GM18526 (cell line): ENCODE data around the gene DTX3.

Experiments
- POLR2A ChIP-seq: IDR thresholded peaks from 3 replicates; pipeline ENCODE4 v1.6.1; 2011; ENCODE audit not compliant: insufficient read length; ENCODE audit errors: extremely low read depth

The DTX3 gene, protein sequence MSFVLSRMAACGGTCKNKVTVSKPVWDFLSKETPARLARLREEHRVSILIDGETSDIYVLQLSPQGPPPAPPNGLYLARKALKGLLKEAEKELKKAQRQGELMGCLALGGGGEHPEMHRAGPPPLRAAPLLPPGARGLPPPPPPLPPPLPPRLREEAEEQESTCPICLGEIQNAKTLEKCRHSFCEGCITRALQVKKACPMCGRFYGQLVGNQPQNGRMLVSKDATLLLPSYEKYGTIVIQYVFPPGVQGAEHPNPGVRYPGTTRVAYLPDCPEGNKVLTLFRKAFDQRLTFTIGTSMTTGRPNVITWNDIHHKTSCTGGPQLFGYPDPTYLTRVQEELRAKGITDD

DNA sequence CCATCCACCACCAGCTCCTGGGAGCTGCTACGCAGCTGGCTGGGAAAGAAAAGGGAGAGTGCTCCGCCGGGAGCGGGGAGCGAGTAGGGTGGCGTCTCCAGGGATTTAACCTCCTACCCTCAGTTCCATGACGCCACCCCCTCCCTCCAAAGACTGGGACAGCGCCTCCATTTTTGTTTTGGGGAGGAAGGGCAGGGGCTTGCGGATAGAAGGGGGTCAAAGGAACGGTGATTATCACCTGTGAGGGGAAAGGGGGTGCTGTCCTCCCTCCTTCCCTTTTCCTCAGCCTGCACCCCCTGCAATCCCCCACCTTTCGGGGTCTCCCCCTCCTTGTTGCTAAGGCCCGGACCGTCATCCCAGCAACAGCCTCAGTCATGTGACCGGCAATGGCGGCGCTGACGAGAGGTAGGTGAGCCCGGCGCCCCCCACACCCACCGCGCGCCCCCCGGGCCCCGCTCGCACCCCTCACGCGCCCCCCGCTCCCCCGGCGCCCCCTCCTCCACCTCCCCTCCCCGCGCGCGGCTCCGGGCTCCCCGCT, at the start of gene DTX3:
Gene DTX3 (plus strand): TSS at position 371 of the 538 bp plus-strand sequence. CDS start 1,694 bp downstream, outside the sequence.
- no peak for TF ChIP-seq POLR2A

DNA sequence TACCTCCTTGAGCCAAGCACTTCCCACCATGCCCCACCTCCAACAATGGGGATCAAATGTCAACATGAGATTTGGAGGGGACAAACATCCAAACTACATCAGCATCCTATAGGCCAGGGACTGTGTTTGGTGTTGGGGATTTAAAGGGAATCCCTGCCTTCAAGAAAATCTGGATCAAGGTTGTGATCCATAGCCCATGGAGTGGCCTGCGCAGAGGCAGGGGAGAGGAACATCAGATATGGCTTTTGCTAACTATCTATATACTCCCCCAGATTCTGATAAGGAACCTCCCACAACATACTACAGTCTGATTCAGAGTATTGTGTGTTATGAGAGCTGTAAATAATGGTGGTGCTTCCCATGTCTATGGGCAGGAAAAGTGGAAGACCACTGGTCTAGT, 49.7 kb upstream of the DTX3 start:
- TF ChIP-seq POLR2A, result no peak

DNA sequence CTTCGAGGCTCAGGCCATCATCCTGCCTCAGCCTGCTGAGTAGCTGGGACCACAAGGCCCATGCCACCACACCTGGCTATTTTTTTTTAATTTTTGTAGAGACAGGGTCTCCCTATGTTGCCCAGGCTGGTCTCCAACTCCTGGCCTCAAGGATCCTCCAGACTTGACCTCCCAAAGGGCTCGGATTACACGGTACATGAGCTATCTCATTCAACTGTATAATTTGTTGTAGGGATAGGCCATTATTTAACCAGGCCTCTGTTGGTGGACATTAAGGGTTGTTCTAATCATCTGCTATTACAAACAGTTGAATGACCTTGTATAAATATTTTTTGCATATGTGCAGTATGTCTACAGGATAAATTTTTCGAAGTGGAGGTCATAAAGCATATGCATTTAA, 45.8 kb upstream of the DTX3 start:
- no peak for TF ChIP-seq POLR2A

DNA sequence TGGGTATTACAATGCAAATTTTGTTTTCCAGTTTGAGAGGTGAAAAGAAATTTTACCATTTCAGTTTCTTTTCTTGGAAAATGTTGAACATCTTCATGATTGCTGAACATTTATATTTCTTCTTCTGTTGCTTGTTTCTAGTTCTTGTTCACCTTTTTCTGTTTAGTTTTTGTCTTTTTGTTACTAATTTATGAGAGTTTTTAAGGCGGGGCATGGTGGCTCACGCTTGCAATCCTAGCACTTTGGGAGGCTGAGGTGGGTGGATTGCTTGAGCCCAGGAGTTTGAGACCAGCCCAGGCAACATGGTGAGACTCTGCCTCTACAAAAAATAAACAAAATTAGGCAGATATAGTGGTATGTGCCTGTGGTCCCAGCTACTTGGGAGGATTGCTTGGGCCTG, 44.1 kb upstream of the DTX3 start:
- TF ChIP-seq POLR2A, result no peak

DNA sequence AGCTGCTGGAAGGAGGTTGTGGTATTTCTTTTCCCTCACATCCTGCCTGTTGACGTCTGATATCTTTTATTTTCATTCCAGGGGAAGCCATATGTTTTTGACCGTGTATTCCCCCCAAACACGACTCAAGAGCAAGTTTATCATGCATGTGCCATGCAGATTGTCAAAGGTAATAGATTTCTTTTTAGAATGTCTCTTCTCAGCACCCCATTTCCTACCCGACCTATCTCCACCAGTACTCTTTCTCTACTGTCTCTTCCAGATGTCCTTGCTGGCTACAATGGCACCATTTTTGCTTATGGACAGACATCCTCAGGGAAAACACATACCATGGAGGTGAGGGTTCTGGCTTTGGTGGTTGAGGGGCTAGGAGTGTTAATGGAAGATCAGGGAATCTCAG, 41.3 kb upstream of the DTX3 start:
- TF ChIP-seq POLR2A, result no peak

DNA sequence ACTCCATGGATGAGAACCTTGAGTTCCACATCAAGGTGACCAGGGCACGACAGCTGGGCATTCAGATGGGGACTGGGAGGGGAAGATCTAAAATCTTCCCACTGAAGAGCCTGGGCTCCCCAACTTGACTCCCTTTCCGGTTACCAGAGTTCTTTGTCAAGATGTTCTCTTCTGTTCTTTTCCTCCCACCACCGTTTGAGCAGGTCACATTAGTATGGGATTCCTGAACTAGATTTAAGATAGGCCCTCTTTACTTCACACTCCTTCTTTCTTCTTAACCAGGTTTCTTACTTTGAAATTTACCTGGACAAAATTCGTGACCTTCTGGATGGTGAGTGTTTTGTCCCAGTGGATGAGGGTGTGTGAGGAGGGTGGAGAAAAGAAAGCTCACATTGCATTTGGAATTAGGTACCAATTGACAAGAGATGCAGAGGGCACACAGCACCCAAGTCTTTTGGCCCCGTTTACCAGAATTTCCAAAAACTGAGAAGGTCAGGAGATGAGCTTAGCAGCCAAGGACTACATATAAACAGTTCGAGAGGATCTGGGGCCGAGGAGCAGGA, 40.4 kb upstream of the DTX3 start:
- TF ChIP-seq POLR2A, result no peak

DNA sequence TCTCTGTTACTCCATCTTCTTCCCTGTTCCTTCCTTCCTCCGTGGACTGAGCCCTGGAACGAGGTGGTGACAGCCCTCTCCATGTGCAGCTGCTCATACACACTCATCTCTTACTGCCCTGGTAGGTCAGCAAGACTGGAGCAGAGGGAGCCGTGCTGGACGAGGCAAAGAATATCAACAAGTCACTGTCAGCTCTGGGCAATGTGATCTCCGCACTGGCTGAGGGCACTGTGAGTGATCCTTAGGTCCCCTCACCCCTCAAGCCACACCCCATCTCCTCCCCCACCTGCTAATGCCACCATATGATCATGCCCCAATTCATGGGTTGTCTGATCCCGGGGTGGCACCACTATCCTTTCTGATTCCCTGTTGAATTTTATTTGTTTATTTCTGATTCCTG, 35.8 kb upstream of the DTX3 start:
- no peak for TF ChIP-seq POLR2A

DNA sequence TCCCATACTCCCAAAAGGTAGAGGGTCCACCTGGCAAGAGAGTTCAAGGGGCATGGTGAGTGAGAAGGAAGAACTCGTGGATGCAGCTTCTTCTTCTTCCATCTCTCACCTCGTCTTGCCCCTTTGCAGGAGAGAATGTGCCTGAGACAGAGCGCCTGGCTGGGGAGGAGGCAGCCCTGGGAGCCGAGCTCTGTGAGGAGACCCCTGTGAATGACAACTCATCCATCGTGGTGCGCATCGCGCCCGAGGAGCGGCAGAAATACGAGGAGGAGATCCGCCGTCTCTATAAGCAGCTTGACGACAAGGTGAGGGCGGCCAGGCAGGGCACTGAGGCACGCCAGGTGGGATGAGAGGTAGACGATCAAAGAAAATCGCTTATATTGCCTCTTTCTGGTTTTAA, 34.8 kb upstream of the DTX3 start:
- no peak for TF ChIP-seq POLR2A

DNA sequence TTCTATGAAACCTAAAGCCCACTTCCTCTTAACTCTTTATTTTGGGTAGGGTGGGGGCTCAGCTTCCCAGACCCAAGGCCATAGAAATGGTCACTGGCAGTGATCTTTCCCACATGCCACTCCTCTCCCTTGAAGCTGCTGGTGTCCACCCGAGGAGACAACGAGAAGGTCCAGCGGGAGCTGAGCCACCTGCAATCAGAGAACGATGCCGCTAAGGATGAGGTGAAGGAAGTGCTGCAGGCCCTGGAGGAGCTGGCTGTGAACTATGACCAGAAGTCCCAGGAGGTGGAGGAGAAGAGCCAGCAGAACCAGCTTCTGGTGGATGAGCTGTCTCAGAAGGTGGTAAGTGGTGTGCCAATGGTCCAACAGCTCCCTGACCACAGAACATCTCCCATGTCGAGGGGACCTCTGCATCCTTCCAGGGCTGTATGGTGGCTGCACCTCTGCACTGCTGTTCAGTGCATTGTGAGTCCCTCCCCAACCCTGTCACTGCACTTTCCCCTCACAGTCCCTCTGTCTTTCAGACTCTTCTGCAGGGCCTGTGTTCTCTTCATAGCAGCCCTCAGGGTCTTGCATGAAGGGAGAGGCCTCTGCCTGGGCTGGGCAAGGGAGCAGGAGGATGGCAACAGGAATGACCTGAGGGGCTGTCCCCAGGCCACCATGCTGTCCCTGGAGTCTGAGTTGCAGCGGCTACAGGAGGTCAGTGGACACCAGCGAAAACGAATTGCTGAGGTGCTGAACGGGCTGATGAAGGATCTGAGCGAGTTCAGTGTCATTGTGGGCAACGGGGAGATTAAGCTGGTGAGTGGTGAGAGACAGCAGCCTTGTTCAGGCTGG, 32.5 kb upstream of the DTX3 start:
- no peak for TF ChIP-seq POLR2A

DNA sequence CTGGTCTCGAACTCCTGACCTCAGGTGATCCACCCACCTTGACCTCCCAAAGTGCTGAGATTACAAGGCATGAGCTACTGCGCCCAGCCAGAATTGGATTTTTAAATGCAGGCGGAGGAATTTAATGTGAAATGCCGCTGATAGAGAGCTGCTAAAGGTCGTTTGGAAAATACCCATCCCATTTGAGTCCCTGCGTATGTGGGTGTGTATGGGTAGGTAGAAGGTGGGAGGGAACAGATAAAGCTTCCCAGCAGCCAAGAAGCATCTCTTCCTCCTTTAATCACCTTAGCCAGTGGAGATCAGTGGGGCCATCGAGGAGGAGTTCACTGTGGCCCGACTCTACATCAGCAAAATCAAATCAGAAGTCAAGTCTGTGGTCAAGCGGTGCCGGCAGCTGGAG, 29.8 kb upstream of the DTX3 start:
- no peak for TF ChIP-seq POLR2A

DNA sequence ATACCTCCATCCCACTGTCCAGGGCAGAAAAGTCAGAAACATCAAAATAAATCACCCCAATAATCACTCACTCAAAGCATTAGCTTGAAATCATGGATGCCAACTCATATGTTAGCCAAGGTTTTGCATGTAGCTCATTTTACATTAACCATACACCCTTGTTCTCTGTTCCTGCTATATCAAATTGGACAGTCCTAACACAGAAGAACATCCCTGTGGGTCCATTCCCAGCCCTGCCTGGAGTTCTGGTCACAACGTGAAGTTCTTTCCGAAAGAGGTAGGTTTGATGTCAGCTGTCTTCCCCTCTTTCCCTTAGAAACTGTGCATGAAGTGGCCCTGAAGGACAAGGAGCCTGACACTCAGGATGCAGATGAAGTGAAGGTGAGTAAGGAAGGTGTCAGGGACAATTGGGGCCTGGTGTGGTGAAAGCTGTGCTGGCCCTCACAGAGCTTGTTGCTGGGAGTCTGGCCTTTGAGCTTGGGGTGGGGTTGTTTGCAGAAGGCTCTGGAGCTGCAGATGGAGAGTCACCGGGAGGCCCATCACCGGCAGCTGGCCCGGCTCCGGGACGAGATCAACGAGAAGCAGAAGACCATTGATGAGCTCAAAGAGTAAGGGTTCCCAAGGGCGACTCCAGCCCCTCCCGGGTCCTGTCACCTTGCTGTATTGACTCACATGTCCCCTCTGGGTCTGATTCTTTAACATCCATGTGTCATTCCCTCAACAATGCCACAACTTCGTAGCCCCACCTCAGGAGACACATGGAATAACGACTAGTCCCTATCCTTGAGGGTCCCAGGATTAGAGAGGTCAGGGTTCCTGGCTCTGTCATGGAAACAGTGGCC, 28.6 kb upstream of the DTX3 start:
- no peak for TF ChIP-seq POLR2A

DNA sequence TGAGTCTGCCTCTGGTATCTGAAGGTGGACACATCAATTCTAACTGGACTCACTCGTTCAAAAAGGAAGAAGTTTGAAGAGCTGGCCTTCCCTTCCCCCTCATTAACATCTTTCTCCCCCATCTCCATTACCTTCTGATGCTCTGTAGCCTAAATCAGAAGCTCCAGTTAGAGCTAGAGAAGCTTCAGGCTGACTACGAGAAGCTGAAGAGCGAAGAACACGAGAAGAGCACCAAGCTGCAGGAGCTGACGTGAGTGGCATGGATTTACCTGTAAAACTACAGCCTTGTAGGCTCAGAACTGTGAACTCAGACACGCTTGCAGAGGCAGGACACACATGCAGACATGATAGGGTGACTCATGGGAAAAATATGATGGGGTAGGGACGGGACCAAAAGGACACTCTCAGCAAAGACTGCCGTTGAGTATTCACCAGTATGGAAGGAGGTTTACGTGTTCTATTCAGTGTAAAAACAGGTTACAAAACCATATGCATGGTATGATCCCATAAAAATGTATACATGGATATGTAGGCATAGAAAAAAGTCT, 27.9 kb upstream of the DTX3 start:
- no peak for TF ChIP-seq POLR2A

DNA sequence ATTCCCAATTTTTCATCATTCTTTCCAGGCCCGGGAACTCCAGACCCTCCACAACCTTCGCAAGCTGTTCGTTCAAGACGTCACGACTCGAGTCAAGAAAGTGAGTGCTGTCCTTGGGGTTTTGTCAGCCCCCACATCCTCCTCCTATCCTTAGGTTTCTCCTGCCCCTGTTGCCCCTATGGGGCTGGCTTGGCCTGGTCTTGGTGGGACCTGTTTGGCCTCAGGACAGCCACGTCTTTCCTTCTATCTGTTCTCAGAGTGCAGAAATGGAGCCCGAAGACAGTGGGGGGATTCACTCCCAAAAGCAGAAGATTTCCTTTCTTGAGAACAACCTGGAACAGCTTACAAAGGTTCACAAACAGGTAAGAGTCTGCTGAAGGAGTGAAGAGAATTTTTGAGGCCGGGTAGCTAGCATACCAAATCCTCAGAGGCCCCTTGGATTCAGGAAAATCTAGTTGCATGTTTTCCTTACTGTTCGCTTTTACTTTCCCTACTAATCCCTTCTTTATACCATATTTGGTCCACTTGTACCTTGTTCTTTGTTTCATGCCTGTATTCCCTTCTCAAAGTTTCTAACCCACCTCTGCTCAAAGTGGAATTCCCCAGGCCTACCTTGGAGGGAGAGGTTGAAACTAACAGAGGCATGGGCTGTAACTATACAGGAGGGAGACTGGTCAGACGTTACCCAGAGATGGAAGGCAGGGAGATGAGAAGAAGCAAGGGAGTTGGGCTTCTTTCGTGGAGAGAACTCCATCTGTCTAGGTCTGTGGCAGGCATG, 26.5 kb upstream of the DTX3 start:
- no peak for TF ChIP-seq POLR2A

DNA sequence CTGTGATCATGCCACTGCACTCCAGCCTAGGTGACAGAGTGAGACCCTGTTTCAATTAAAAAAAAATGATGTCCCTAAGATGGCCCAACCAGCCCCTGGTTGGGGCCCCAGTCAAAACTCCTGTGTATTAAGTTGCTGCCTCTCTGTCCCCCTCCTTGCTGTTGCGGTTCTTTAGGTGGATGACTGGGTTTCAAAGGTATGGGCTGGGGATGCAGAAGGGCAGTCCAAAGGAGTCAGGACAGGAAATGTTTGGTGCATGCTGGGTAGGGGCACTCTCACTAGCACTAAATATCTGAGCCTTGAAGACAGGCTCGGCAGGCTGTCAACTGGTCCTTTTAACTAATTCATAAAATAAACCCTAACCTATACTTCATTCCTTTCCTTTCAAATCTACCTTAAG, 25.6 kb upstream of the DTX3 start:
- TF ChIP-seq POLR2A, result no peak
